PC-9 (cell line): ENCODE data around the gene MAMDC4. TPM values are rescaled to one million over a fixed set of nuclear protein-coding genes. Genes with fewer than 3 reads are reported as not detected.

Experiments
- BruUV-seq: library from RNA; stranded (reverse); fragments of 400-500 nt; replicated peaks from 2 replicates; lab custom pipeline; 2021; lab: Mats Ljungman, UMichigan
- CTCF ChIA-PET: fragments of 300-600 bp; sonication (Branson Sonifier 250); formaldehyde crosslinking; loops from one replicate; lab custom pipeline; 2022; ENCODE audit warnings: antibody characterized with exemption; lab: Charles Lee
- POLR2A ChIA-PET: fragments of 300-600 bp; sonication (Branson Sonifier 250); formaldehyde crosslinking; loops from one replicate; lab custom pipeline; 2022; ENCODE audit warnings: antibody characterized with exemption; ENCODE audit not compliant: unreplicated experiment; lab: Charles Lee
- DNase-seq, 2 experiments: peaks; one replicate each; pipeline versions ENCODE4 v3.0.0 to v3.0.0-alpha.2; 2015 to 2022; ENCODE audit warnings: mixed read lengths in 1 of 2
- H2AFZ ChIP-seq: fragments of 200-600 bp; sonication (generic); 2 replicates; pipeline ENCODE4 v1.8.1; 2017; ENCODE audit warnings: antibody characterized with exemption
- H3F3A ChIP-seq: fragments of 200-600 bp; sonication (generic); 2 replicates; pipeline ENCODE4 v1.8.1; 2017; ENCODE audit warnings: antibody characterized with exemption, mild to moderate bottlenecking, low read depth; ENCODE audit not compliant: insufficient read depth
- H3K27ac ChIP-seq: fragments of 200-600 bp; sonication (generic); 2 replicates; pipeline ENCODE4 v1.6.1; 2016; ENCODE audit warnings: mixed run types
- H3K27me3 ChIP-seq: fragments of 200-600 bp; sonication (generic); 2 replicates; pipeline ENCODE4 v1.6.1; 2016; ENCODE audit warnings: low read depth, mixed run types; ENCODE audit not compliant: insufficient read depth
- H3K36me3 ChIP-seq: fragments of 200-600 bp; sonication (generic); 2 replicates; pipeline ENCODE4 v1.6.1; 2016; ENCODE audit warnings: low read depth, mixed run types
- H3K4me1 ChIP-seq: fragments of 200-600 bp; sonication (generic); replicated peaks from 2 replicates; pipeline ENCODE4 v1.6.1; 2016; ENCODE audit warnings: mixed run types; ENCODE audit not compliant: insufficient read depth
- H3K4me2 ChIP-seq: fragments of 200-600 bp; sonication (generic); 2 replicates; pipeline ENCODE4 v1.6.1; 2017; ENCODE audit warnings: mixed run types
- H3K4me3 ChIP-seq: fragments of 200-600 bp; sonication (generic); 2 replicates; pipeline ENCODE4 v1.6.1; 2016; ENCODE audit warnings: mixed run types
- H3K79me2 ChIP-seq: fragments of 200-600 bp; sonication (generic); 2 replicates; pipeline ENCODE4 v1.6.1; 2017; ENCODE audit warnings: low read depth, mixed run types
- H3K9me2 ChIP-seq: fragments of 200-600 bp; sonication (generic); 2 replicates; pipeline ENCODE4 v1.8.1; 2017; ENCODE audit warnings: mild to moderate bottlenecking; ENCODE audit not compliant: insufficient read depth
- H3K9me3 ChIP-seq: fragments of 200-600 bp; sonication (generic); 2 replicates; pipeline ENCODE4 v1.8.1; 2016; ENCODE audit warnings: low read depth; ENCODE audit not compliant: insufficient read depth
- H4K20me1 ChIP-seq: fragments of 200-600 bp; sonication (generic); 2 replicates; pipeline ENCODE4 v1.8.1; 2017; ENCODE audit not compliant: insufficient read depth
- CTCF ChIP-seq: fragments of 200-600 bp; sonication (generic); conservative IDR thresholded peaks from 2 replicates; pipeline ENCODE4 v1.6.1; 2017; ENCODE audit warnings: mixed run types, antibody characterized with exemption, mild to moderate bottlenecking, moderate library complexity
- EZH2 ChIP-seq: fragments of 200-600 bp; sonication (generic); IDR thresholded peaks from 2 replicates; pipeline ENCODE4 v1.8.0; 2017; ENCODE audit warnings: antibody characterized with exemption, low read depth
- intact Hi-C: fragments of 100-400 bp; cut with micrococcal nuclease; formaldehyde crosslinking; loops from one replicate; pipeline ENCODE4 v1.10.0; 2022; ENCODE audit not compliant: unreplicated experiment
- total RNA-seq: library from RNA; stranded (reverse); gene quantifications from 2 replicates; pipeline ENCODE4 v1.2.3, GENCODE V29; 2021

MAMDC4 gene
- total RNA-seq, 1 experiment from 2014 or later: 9.2 TPM

- peak overlapping the region; percentile 51; the same call in 1 of the 2 replicates for H3K27ac ChIP-seq
- no peak for DNase-seq
- CTCF ChIA-PET: interaction anchor here (1.9 kb wide), 1 partner anchor 102 kb away, joined by 9 read pairs; no protein-coding TSS in a partner anchor
- TSS peak; percentile 10 for BruUV-seq
- H3K79me2 ChIP-seq: no peaks in the 10 kb centered on the region
- H3K27me3 ChIP-seq: no peaks in the 10 kb centered on the region
- POLR2A ChIA-PET: interaction anchor here (0.6 to 1.4 kb wide), 4 partner anchors 55 to 189 kb away, joined by 3 to 27 read pairs (median 8); no protein-coding TSS in a partner anchor
- H3K9me3 ChIP-seq: no peaks in the 10 kb centered on the region
- H4K20me1 ChIP-seq: peaks cover 13% of the 10 kb centered on the region
- H3K4me1 ChIP-seq: peaks cover 9% of the 10 kb centered on the region; the same call in 1 of the 2 replicates
- intact Hi-C loops: loop anchor here (1.0 to 5.0 kb wide), 5 partner anchors 46 to 181 kb away; partner anchors contain the start of genes ABCA2, CLIC3 and TMEM141
- no peaks in the 10 kb centered on the region for H3K9me2 ChIP-seq
- H2AFZ ChIP-seq: peak overlapping the region; percentile 69; the same call in 1 of the 2 replicates
- H3K4me3 ChIP-seq: peak overlapping the region; percentile 87
- no peaks in the 10 kb centered on the region for H3K36me3 ChIP-seq
- H3K4me2 ChIP-seq: peak overlapping the region; percentile 85
- TF ChIP-seq EZH2: no peak
- TF ChIP-seq CTCF: no peak
- H3F3A ChIP-seq: peaks cover 19% of the 10 kb centered on the region; the same call in 1 of the 2 replicates
These were observed 5.6 kb upstream of the MAMDC4 start for GRCh38 chr9:136846376-136847087.

GRCh38 chr9:136847088-136847825 is 4.9 kb upstream of the MAMDC4 start:
- no peak for TF ChIP-seq CTCF
- TF ChIP-seq EZH2: no peak
- Histone ChIP-seq H2AFZ (peak overlapping the region; percentile 70; the same call in 1 of the 2 replicates), H3K36me3 (no peaks in the 10 kb centered on the region), H3K4me2 (peak overlapping the region; percentile 85), H3K9me3 (no peaks in the 10 kb centered on the region), H3K79me2 (no peaks in the 10 kb centered on the region), H3K27ac (peak overlapping the region; percentile 80), H3F3A (peaks cover 22% of the 10 kb centered on the region; the same call in 1 of the 2 replicates), H3K9me2 (no peaks in the 10 kb centered on the region), H3K4me1 (peaks cover 6% of the 10 kb centered on the region; the same call in 1 of the 2 replicates), H3K4me3 (peak overlapping the region; percentile 87), H4K20me1 (peaks cover 16% of the 10 kb centered on the region), H3K27me3 (no peaks in the 10 kb centered on the region)
- POLR2A ChIA-PET: interaction anchor here (0.5 to 1.4 kb wide), 10 partner anchors 36 to 239 kb away, joined by 3 to 27 read pairs (median 10); partner anchors contain the start of genes MAN1B1 and PAXX
- DNase-seq: peak; percentile 69 to 93
- intact Hi-C loops: loop anchor here (1.0 to 5.0 kb wide), 5 partner anchors 46 to 180 kb away; partner anchors contain the start of genes ABCA2, CLIC3 and TMEM141
- BruUV-seq: no TSS peak
- CTCF ChIA-PET: interaction anchor here (0.6 to 1.9 kb wide), 4 partner anchors 25 to 188 kb away, joined by 4 to 9 read pairs (median 6); no protein-coding TSS in a partner anchor
